ENCODE measurements around the gene DCUN1D2.
"Not testable (repeated sequence)": the region's sequence is repeated elsewhere in the genome, so short reads cannot be mapped to it uniquely, and the experiment has no call there.

DCUN1D2 gene

DNA sequence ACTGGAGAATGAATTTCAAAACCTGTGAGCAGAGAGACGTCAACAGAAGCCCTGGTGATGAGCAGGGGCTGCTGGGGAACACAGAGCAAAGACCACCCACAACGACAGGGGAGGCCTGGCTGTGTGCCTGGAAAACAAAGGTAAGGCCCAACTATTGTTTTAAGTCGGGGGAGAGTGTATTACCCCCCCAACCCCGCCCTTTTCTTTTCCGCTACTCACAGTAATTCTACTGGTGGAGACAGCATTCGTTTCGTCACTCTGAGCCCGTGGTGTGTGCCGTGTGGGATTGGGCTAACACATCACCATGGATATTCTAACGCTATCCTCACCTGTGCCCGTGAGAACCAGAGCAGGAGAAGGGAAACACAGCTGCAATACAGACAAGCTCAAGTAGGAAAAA is 18.7 kb downstream of the DCUN1D2 start:
- no peaks in the 10 kb centered on the region for H3K9me3 ChIP-seq (ENCODE audit: control insufficient read depth, insufficient read depth, low read length)
- peaks cover 22% of the 10 kb centered on the region for H3K36me3 ChIP-seq (ENCODE audit: insufficient read depth, low read length)
- no peak overlapping the region for H3K9ac ChIP-seq (ENCODE audit: low read depth, low read length)
- peaks cover 8% of the 10 kb centered on the region; the same call in 1 of the 2 replicates for H3K4me1 ChIP-seq (ENCODE audit: insufficient read depth, low read length)

- not testable (repeated sequence) for H3K4me1 ChIP-seq (ENCODE audit: insufficient read depth, low read length); H3K9me3 ChIP-seq (ENCODE audit: control insufficient read depth, insufficient read depth, low read length); H3K9ac ChIP-seq (ENCODE audit: low read depth, low read length)
- peaks cover 21% of the 10 kb centered on the region for H3K36me3 ChIP-seq (ENCODE audit: insufficient read depth, low read length)
These were observed 19.8 kb downstream of the DCUN1D2 start for GRCh38 chr13:113470635-113471163.

DNA sequence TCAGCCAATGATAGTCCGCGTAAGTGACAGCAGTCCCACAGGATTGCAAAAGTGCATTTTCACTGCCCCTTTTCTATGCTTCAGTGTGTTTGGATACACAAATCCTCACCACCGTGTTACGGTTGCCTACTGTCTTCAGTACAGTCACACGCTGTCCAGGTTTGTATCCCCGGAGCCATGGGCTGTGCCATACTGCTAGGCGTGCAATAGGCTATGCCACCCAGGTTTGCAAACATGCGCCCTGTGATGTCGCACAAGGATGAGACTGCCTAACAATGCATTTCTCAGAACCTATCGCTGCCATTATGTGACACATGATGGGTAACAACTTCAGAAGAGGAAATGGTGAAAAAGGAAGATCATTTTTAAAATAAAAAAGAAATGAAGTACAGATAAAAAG is 20.4 kb downstream of the DCUN1D2 start:
- Histone ChIP-seq H3K36me3 (ENCODE audit: insufficient read depth, low read length) (peaks cover 14% of the 10 kb centered on the region), H3K4me1 (ENCODE audit: insufficient read depth, low read length) (peaks cover 8% of the 10 kb centered on the region; the same call in 1 of the 2 replicates), H3K9me3 (ENCODE audit: control insufficient read depth, insufficient read depth, low read length) (no peaks in the 10 kb centered on the region), H3K9ac (ENCODE audit: low read depth, low read length) (no peak overlapping the region)

- peaks cover 8% of the 10 kb centered on the region; the same call in 1 of the 2 replicates for H3K4me1 ChIP-seq (ENCODE audit: insufficient read depth, low read length)
- no peak overlapping the region for H3K9ac ChIP-seq (ENCODE audit: low read depth, low read length)
- peaks cover 12% of the 10 kb centered on the region for H3K36me3 ChIP-seq (ENCODE audit: insufficient read depth, low read length)
- H3K9me3 ChIP-seq (ENCODE audit: control insufficient read depth, insufficient read depth, low read length): no peaks in the 10 kb centered on the region
These were observed 20.9 kb downstream of the DCUN1D2 start for GRCh38 chr13:113469582-113469981.

GRCh38 chr13:113468472-113469201 is 21.9 kb downstream of the DCUN1D2 start:
- Histone ChIP-seq H3K9me3 (ENCODE audit: control insufficient read depth, insufficient read depth, low read length) (no peaks in the 10 kb centered on the region), H3K36me3 (ENCODE audit: insufficient read depth, low read length) (peaks cover 8% of the 10 kb centered on the region; the same call in 1 of the 2 replicates), H3K9ac (ENCODE audit: low read depth, low read length) (no peak overlapping the region), H3K4me1 (ENCODE audit: insufficient read depth, low read length) (peaks cover 8% of the 10 kb centered on the region; the same call in 1 of the 2 replicates)

DNA sequence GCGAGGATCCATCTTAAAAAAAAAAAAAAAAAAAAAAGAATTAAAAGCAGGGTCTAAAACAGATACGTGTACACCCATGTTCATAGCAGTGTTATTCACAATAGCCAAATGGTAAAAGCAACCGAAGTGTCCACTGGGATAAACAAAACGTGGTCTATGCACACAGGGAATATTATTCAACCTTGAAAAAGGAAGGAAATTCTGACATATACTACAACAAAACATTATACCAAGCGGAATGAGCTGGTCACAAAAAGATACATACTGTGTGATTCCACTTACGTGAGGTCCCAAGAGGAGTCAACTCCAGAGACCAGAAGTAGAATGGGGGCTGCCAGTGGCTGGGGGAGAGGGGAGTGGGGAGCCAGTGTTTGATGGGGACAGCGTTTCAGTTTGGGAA is 22.5 kb downstream of the DCUN1D2 start:
- Histone ChIP-seq H3K36me3 (ENCODE audit: insufficient read depth, low read length) (peaks cover 8% of the 10 kb centered on the region; the same call in 1 of the 2 replicates), H3K4me1 (ENCODE audit: insufficient read depth, low read length) (peaks cover 8% of the 10 kb centered on the region; the same call in 1 of the 2 replicates), H3K9me3 (ENCODE audit: control insufficient read depth, insufficient read depth, low read length) (no peaks in the 10 kb centered on the region), H3K9ac (ENCODE audit: low read depth, low read length) (no peak overlapping the region)

GRCh38 chr13:113466383-113466782 is 24.1 kb downstream of the DCUN1D2 start:
- no peak overlapping the region for H3K9ac ChIP-seq (ENCODE audit: low read depth, low read length)
- peaks cover 8% of the 10 kb centered on the region; the same call in 1 of the 2 replicates for H3K4me1 ChIP-seq (ENCODE audit: insufficient read depth, low read length)
- H3K9me3 ChIP-seq (ENCODE audit: control insufficient read depth, insufficient read depth, low read length): no peaks in the 10 kb centered on the region
- peaks cover 8% of the 10 kb centered on the region; the same call in 1 of the 2 replicates for H3K36me3 ChIP-seq (ENCODE audit: insufficient read depth, low read length)

DNA sequence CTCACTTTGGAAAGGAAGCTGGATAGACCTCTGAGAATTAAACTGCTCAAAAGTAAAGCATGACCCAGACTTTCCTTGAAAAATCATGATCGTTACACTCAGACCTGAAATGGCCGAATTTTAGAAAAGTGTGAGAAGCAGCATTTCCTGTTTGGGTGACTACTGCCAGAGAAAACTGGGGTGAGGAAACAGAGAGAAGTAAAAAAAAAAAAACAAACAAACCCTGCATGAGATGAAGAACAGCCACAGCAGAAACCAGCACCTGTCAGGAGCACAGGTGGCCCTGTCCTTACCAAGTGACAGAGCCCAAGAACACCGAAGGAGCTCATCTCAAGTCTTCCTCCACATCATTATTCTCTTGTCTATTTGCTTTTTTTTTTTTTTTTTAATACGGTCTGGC is 25.2 kb downstream of the DCUN1D2 start:
- Histone ChIP-seq H3K9ac (ENCODE audit: low read depth, low read length) (no peak overlapping the region), H3K9me3 (ENCODE audit: control insufficient read depth, insufficient read depth, low read length) (no peaks in the 10 kb centered on the region), H3K36me3 (ENCODE audit: insufficient read depth, low read length) (peaks cover 8% of the 10 kb centered on the region; the same call in 1 of the 2 replicates), H3K4me1 (ENCODE audit: insufficient read depth, low read length) (peaks cover 8% of the 10 kb centered on the region; the same call in 1 of the 2 replicates)

- Histone ChIP-seq H3K4me1 (ENCODE audit: insufficient read depth, low read length) (peaks cover 8% of the 10 kb centered on the region; the same call in 1 of the 2 replicates), H3K9ac (ENCODE audit: low read depth, low read length) (no peak overlapping the region), H3K36me3 (ENCODE audit: insufficient read depth, low read length) (peaks cover 3% of the 10 kb centered on the region; the same call in 1 of the 2 replicates), H3K9me3 (ENCODE audit: control insufficient read depth, insufficient read depth, low read length) (no peaks in the 10 kb centered on the region)
These were observed 26.0 kb downstream of the DCUN1D2 start for GRCh38 chr13:113464476-113464875.

GRCh38 chr13:113461022-113461751 is 29.3 kb downstream of the DCUN1D2 start:
- H3K9me3 ChIP-seq (ENCODE audit: control insufficient read depth, insufficient read depth, low read length): no peaks in the 10 kb centered on the region
- H3K4me1 ChIP-seq (ENCODE audit: insufficient read depth, low read length): peaks cover 7% of the 10 kb centered on the region
- peaks cover 22% of the 10 kb centered on the region for H3K36me3 ChIP-seq (ENCODE audit: insufficient read depth, low read length)
- no peak overlapping the region for H3K9ac ChIP-seq (ENCODE audit: low read depth, low read length)

- H3K9me3 ChIP-seq (ENCODE audit: control insufficient read depth, insufficient read depth, low read length): no peaks in the 10 kb centered on the region
- peaks cover 7% of the 10 kb centered on the region for H3K4me1 ChIP-seq (ENCODE audit: insufficient read depth, low read length)
- no peak overlapping the region for H3K9ac ChIP-seq (ENCODE audit: low read depth, low read length)
- H3K36me3 ChIP-seq (ENCODE audit: insufficient read depth, low read length): peaks cover 22% of the 10 kb centered on the region
These were observed 29.9 kb downstream of the DCUN1D2 start for GRCh38 chr13:113460599-113460998.

GRCh38 chr13:113460064-113460555 is 30.4 kb downstream of the DCUN1D2 start:
- Histone ChIP-seq H3K9me3 (ENCODE audit: control insufficient read depth, insufficient read depth, low read length) (no peaks in the 10 kb centered on the region), H3K36me3 (ENCODE audit: insufficient read depth, low read length) (peaks cover 22% of the 10 kb centered on the region), H3K4me1 (ENCODE audit: insufficient read depth, low read length) (peaks cover 7% of the 10 kb centered on the region), H3K9ac (ENCODE audit: low read depth, low read length) (no peak overlapping the region)

GRCh38 chr13:113458253-113459065 is 32.1 kb downstream of the DCUN1D2 start:
- Histone ChIP-seq H3K4me1 (ENCODE audit: insufficient read depth, low read length) (peaks cover 7% of the 10 kb centered on the region), H3K36me3 (ENCODE audit: insufficient read depth, low read length) (peaks cover 22% of the 10 kb centered on the region), H3K9me3 (ENCODE audit: control insufficient read depth, insufficient read depth, low read length) (no peaks in the 10 kb centered on the region), H3K9ac (ENCODE audit: low read depth, low read length) (no peak overlapping the region)

GRCh38 chr13:113457510-113457909 is 33.0 kb downstream of the DCUN1D2 start:
- peaks cover 22% of the 10 kb centered on the region for H3K36me3 ChIP-seq (ENCODE audit: insufficient read depth, low read length)

More at GRCh38 chr13:113457510-113457909, 33.0 kb downstream of the DCUN1D2 start:
- H3K9me3 ChIP-seq (ENCODE audit: control insufficient read depth, insufficient read depth, low read length): no peaks in the 10 kb centered on the region
- no peak overlapping the region for H3K9ac ChIP-seq (ENCODE audit: low read depth, low read length)
- H3K4me1 ChIP-seq (ENCODE audit: insufficient read depth, low read length): peaks cover 7% of the 10 kb centered on the region
